GM18858 (cell line): ENCODE measurements around the gene JUND.

ENCODE experiments used
- ATAC-seq: cut with Tn5 transposase; IDR thresholded peaks from one replicate; pipeline ENCODE4 v1.9.1; 2021; ENCODE audit not compliant: unreplicated experiment

The JUND gene

DNA sequence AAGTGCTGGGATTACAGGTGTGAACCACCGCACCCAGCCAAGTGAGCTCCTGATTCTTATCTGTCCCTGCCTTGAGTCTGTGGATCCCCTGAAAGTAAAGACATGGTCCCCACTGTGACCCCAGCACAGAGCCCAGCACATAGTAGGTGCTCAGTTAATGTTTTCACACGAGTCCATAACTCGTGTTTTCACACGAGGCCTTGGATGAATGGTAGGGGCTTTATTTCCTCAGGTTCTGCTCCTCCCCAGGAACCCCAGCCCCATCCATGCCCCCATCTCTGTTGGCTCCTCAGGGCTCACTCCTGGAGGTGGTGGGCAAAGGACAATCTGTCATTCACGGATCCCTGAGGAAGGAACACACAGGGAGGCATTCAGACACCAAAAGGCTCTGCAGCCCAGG lies 31.6 kb downstream of the JUND start:
- no peak for ATAC-seq

GRCh38 chr19:18245297-18245696 lies 36.1 kb downstream of the JUND start:
- ATAC-seq, result no peak

DNA sequence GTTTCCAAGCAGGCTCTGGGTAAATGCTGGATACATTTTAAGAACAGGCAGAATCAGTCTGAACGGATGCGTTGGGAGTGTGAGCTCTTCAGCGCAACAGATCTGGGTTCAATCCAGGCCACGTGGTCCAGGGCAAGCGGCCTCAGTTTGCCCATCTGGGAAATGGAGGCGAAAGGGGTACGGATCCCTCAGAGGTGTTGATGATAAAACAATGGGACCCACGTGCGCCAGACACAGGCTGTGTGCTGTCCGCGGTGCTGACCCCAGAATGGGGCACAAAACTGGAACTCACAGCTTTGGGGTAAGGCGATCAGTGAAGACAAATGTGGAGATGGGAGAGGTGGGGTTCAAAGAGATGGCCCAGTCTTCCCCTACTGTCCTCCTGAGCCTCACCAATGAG lies 42.1 kb downstream of the JUND start:
- ATAC-seq, result no peak

GRCh38 chr19:18234194-18234593 lies 47.2 kb downstream of the JUND start:
- no peak for ATAC-seq

DNA sequence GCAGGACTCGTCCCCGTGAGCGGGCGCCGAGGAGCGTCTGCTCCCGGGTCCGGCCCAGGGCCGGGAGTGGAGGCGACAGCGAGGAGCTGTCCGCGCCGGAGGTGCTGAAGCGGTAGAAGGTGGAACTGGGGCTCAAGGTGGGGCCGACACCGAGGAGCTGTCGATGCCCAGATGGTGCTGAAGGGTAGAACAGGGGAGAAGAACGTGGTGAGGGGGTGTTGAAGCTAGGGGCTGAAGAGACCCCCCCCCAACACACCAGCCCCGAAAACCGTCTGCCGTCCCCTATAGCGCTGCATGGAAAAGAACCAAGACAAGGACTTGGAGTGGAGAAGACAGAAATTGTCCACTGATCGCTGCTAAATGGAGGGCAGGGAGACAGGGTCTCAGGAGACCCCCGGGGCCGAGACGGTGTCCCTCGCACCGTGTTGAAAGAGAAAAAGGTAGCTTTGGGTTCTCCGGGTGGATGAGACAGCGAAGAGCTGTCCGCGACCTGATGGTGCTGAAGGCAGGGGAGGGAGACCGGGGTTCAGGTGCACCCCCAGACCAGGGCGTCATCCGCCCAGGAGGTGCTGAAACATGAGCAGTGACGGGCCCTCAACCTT lies 48.1 kb downstream of the JUND start:
- ATAC-seq, result no peak

- no peak for ATAC-seq
These were observed 48.7 kb downstream of the JUND start for GRCh38 chr19:18232540-18233223.

DNA sequence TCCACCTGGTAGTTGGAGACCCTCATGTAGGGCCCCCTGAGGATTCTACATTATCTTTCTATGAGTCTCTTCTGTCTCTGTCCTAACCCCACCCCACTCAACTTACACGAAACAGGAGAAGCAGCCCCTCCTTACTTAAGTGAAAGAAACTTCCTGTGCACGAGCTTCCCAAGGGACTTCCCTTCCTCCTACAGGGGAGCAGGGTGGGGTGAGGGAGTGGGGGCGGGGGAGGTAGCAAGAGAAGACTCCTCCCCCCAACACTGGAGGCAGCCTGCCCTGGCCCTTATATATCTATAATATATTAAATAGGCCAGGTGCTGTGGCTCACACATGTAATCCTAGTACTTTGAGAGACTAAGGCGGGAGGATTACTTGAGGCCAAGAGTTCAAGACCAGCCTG lies 49.6 kb downstream of the JUND start:
- no peak for ATAC-seq

GRCh38 chr19:18230941-18231734 lies 50.3 kb downstream of the JUND start:
- ATAC-seq, result no peak

DNA sequence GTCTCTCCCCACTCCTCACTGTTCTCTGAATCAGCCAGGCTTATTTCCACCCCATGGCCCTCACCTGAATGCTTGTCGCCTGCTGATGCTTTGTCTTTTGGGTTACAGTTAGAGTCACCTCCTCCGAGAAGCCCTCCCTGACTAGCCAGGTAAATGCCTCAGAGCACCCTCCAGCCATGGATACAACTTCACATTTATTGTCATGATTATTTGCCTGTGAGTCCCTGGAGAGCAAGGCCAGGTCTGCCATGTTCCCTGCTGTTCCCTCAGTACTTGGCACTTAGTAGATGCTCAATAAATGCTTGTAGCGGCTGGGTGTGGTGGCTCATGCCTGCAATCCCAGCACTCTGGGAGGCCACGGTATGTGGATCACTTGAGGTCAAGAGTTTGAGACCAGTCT lies 51.5 kb downstream of the JUND start:
- ATAC-seq, result no peak
